Tibial artery (tissue), 4 donors: ENCODE measurements around the gene SLC12A6.
"Not testable (repeated sequence)": the region's sequence is repeated elsewhere in the genome, so short reads cannot be mapped to it uniquely, and the experiment has no call there.

Source experiments
- DNase-seq, 2 donors: peaks; one replicate each; pipeline ENCODE4 v3.0.0-alpha.2; 2019
- H3K27ac ChIP-seq, 2 donors: fragments of 200-600 bp; sonication (generic) in 1 of 2; 1 replicate in 1 of 2; 2 replicates in 1 of 2; pipeline ENCODE4 v1.5.1; 2018 to 2019; ENCODE audit warnings: mild to moderate bottlenecking in 1 of 2
- H3K27me3 ChIP-seq, 2 donors: fragments of 200-600 bp; sonication (generic) in 1 of 2; one replicate each; pipeline versions ENCODE4 v1.5.1 to v1.6.0; 2016 to 2019
- H3K36me3 ChIP-seq, 3 donors: fragments of 200-600 bp; sonication (generic) in 2 of 3; one replicate each; pipeline ENCODE4 v1.5.1; 2016 to 2019; ENCODE audit warnings: mild to moderate bottlenecking in 2 of 3
- H3K4me1 ChIP-seq, 4 donors: fragments of 200-600 bp; sonication (generic) in 2 of 4; 1 replicate in 3 of 4; 2 replicates in 1 of 4; pipeline ENCODE4 v1.5.1; 2016 to 2019
- H3K4me3 ChIP-seq, 2 donors: fragments of 200-600 bp; sonication (generic) in 1 of 2; 1 replicate in 1 of 2; 2 replicates in 1 of 2; pipeline ENCODE4 v1.5.1; 2018 to 2019; ENCODE audit warnings: mild to moderate bottlenecking in 2 of 2
- H3K9me3 ChIP-seq, 3 donors: fragments of 200-600 bp; sonication (generic) in 1 of 3; one replicate each; pipeline ENCODE4 v1.5.1; 2016 to 2019
- CTCF ChIP-seq, 2 experiments: fragments of 200-600 bp in 1 of 2; fragments of 450-650 bp in 1 of 2; IDR thresholded peaks; one replicate each; pipeline ENCODE4 v1.5.1; 2017 to 2019; ENCODE audit warnings: antibody characterized with exemption in 2 of 2, mild to moderate bottlenecking in 1 of 2, moderate library complexity in 1 of 2
- intact Hi-C: fragments of 100-400 bp; cut with DNase I; formaldehyde crosslinking; loops from one replicate; pipeline ENCODE4 v1.15.0; 2023; ENCODE audit warnings: low total_unique reads

The SLC12A6 gene

GRCh38 chr15:34342737-34343575, 5.4 kb upstream of the SLC12A6 start, which contains the start of the genes NOP10 and NUTM1:
Gene NOP10, minus strand, starts transcription at chr15:34343136. Its CDS starts 63 bp downstream, at chr15:34343073.
Gene NUTM1, plus strand, starts transcription at chr15:34343315. Its CDS starts 382 bp downstream, at chr15:34343697.
- peaks cover 0 to 15% (median 11%) of the 10 kb centered on the region in 4 donors for H3K4me1 ChIP-seq
- no peaks in the 10 kb centered on the region for H3K9me3 ChIP-seq
- TF ChIP-seq CTCF (IDR thresholded peaks at IDR 0.05), result peak; percentile 92 to 94
- intact Hi-C loops, result loop anchor here (1.0 kb wide), 1 partner anchor 24 kb away; the partner anchor contains the start of gene LPCAT4
- peak within 1 kb of the TSS; percentile 84 to 90 for H3K27ac ChIP-seq
- no peaks in the 10 kb centered on the region for H3K27me3 ChIP-seq
- peaks cover 0 to 7% (median 0%) of the 10 kb centered on the region in 3 donors for H3K36me3 ChIP-seq
- peak within 1 kb of the TSS; percentile 74 to 77 for H3K4me3 ChIP-seq
- peak; percentile 89 to 93 for DNase-seq

DNA sequence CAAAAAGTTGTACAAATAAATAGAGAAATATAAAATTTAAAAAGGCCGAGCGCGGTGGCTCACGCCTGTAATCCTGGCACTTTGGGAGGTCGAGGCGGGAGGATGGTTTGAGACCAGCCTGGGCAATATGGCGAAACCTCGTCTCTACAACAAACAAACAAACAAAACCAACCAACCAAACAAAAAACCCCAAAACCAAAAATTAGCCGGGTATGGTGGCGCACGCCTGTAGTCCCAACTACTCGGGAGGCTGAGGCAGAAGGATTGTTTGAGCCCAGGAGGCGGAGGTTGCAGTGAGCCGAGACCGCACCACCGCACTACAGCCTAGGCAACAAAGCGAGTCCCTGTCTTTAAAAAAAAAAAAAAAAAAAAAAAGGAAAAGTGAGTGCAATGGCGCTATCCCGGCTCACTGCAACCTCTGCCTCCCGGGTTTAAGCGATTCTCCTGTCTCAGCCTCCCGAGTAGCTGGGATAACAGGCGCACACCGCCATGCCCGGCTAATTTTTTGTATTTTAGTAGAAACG, 4.7 kb upstream of the SLC12A6 start:
- Histone ChIP-seq H3K27ac (peak overlapping the region; percentile 84 to 90), H3K4me3 (peak overlapping the region; percentile 74 to 77), H3K4me1 (peaks cover 0 to 15% (median 11%) of the 10 kb centered on the region in 4 donors)
- H3K27me3 ChIP-seq, H3K9me3 ChIP-seq, DNase-seq, intact Hi-C loops, H3K36me3 ChIP-seq: not testable (repeated sequence)

- no peak for TF ChIP-seq CTCF (IDR thresholded peaks at IDR 0.05)
- no peak for DNase-seq
- Histone ChIP-seq H3K4me3 (peak overlapping the region; percentile 74 to 77), H3K4me1 (peaks cover 0 to 21% (median 16%) of the 10 kb centered on the region in 4 donors), H3K36me3 (peaks cover 0 to 7% (median 0%) of the 10 kb centered on the region in 3 donors), H3K27me3 (no peaks in the 10 kb centered on the region), H3K9me3 (no peaks in the 10 kb centered on the region), H3K27ac (no peak overlapping the region)
- intact Hi-C loops, result no loop called here
These were observed 4.0 kb upstream of the SLC12A6 start for GRCh38 chr15:34341381-34342212.

GRCh38 chr15:34339946-34340345, 2.4 kb upstream of the SLC12A6 start:
- TF ChIP-seq CTCF (IDR thresholded peaks at IDR 0.05), result no peak
- H3K36me3 ChIP-seq, result peaks cover 0 to 7% (median 0%) of the 10 kb centered on the region in 3 donors
- peaks cover 0 to 36% (median 18%) of the 10 kb centered on the region in 4 donors for H3K4me1 ChIP-seq
- no peak for DNase-seq
- no peak overlapping the region for H3K4me3 ChIP-seq
- H3K9me3 ChIP-seq, result no peaks in the 10 kb centered on the region
- no peaks in the 10 kb centered on the region for H3K27me3 ChIP-seq
- H3K27ac ChIP-seq, result no peak overlapping the region
- intact Hi-C loops, result no loop called here

GRCh38 chr15:34338347-34338746, 766 bp upstream of the SLC12A6 start:
- DNase-seq, result no peak
- peaks cover 0 to 7% (median 0%) of the 10 kb centered on the region in 3 donors for H3K36me3 ChIP-seq
- peaks cover 0 to 51% (median 18%) of the 10 kb centered on the region in 4 donors for H3K4me1 ChIP-seq
- H3K27ac ChIP-seq, result peak overlapping the region; percentile 82 to 92
- H3K27me3 ChIP-seq, result no peaks in the 10 kb centered on the region
- no peak for TF ChIP-seq CTCF (IDR thresholded peaks at IDR 0.05)
- no peaks in the 10 kb centered on the region for H3K9me3 ChIP-seq
- H3K4me3 ChIP-seq, result peak overlapping the region; percentile 76 to 93
- intact Hi-C loops, result no loop called here
